ENCODE results near the gene ELFN1. TPM values are rescaled to one million over a fixed set of nuclear protein-coding genes. Genes with fewer than 3 reads are reported as not detected.

Gene ELFN1
- total RNA-seq, 4 donors from 2014 or later, result 0.51 to 6.7 (median 3.6) TPM

DNA sequence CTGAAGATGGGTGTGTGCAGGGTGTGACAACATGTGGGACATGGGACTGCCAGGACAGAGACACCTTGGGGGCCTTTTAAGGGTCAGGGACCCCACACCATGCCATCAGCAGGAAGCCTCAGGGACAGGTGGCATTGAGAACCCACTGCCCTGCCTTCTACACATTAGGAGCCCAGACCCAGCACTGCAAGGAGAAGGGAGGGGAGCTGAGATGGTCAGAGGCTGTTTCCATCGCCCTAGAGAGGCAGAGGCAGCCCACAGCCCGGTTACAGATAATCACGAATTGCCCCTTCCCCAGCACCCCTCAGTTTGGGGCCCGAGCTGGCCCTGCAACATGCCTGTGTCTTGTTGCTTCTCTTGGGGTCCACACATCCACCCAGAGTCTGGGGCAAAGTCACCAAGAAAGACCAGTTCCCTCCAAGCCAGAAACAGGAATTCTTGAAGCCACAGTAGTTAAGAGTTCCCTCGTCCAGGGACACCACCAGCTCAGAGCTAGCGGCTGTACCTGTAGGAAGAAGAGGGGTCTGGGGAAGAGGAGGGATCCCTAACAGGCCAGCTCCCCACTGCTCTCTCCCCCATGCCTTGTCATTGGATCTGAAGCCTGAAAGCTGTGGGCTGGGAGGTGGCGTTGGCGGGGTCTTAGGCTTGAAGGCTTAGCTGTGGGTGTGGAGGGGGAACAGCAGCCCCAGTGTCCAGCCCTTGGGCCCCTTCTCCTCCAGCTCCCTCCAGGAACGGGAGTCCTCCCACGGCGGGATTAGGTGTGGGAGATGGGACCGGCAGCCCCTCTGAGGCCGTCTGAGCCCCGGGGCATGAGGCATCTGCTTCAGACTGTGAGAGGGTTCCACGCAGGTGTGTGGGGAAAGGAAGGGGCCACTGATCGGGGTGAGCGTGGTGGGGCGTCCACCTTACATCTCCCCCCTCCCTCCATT is 44.8 kb upstream of the ELFN1 start:
- Histone ChIP-seq H3K27ac (no peak overlapping the region), H3K4me1 (no peaks in the 10 kb centered on the region), H3K4me3 (no peak overlapping the region), H3K27me3 (no peaks in the 10 kb centered on the region), H3K36me3 (no peaks in the 10 kb centered on the region), H3K9me3 (no peaks in the 10 kb centered on the region)
- no peak for TF ChIP-seq POLR2A (IDR thresholded peaks at IDR 0.05)
- TF ChIP-seq, protein P1, sequence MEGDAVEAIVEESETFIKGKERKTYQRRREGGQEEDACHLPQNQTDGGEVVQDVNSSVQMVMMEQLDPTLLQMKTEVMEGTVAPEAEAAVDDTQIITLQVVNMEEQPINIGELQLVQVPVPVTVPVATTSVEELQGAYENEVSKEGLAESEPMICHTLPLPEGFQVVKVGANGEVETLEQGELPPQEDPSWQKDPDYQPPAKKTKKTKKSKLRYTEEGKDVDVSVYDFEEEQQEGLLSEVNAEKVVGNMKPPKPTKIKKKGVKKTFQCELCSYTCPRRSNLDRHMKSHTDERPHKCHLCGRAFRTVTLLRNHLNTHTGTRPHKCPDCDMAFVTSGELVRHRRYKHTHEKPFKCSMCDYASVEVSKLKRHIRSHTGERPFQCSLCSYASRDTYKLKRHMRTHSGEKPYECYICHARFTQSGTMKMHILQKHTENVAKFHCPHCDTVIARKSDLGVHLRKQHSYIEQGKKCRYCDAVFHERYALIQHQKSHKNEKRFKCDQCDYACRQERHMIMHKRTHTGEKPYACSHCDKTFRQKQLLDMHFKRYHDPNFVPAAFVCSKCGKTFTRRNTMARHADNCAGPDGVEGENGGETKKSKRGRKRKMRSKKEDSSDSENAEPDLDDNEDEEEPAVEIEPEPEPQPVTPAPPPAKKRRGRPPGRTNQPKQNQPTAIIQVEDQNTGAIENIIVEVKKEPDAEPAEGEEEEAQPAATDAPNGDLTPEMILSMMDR (IDR thresholded peaks at IDR 0.05), result no peak
- DNase-seq, result no peak
- intact Hi-C loops (cut with DNase I; ENCODE audit: low total_unique reads), result no loop called here

DNA sequence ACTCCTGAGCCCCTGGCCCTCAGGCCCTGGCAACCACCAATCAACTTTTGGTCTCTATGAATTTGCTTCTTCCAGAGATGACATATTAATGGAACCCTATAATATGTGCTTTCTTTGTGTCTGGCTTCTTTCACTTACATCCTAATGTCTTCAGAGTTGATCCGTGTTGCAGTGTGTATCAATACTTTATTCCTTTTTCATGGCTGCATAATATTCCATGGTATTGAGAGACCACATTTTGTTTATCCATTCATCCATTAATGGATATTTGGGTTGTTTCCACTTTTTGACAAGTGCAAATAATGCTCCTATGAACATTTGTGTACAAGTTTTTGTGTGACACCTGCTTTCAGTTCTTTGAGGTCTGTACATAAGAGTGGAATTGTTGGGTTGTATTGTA is 43.3 kb upstream of the ELFN1 start:
- DNase-seq, result no peak
- intact Hi-C loops (cut with DNase I; ENCODE audit: low total_unique reads), result no loop called here

DNA sequence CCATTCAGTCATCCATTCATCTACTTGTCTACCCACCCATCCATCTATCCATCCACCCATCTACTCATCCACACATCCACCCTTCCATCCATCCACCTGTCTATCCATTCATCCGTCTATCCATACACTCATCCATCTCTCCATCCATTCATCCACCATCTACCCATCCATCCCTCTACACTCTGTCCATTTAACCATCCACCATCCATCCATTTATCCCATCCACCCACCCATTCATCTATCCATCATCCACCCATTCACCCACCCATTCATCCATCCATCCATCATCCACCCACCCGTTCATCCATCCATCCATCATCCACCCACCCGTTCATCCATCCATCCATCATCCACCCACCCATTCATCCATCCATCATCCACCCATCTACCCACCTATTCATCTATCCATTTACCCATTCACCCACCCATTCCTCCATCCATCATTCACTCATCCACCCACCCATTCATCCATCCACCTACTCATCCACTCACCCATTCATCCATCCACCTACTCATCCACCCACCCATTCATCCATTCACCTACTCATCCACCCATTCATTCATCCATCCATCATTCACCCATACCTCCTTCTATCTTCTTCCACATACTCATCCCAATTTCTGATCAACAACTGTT is 39.3 kb upstream of the ELFN1 start:
- H3K27ac ChIP-seq, result no peak overlapping the region
- H3K9me3 ChIP-seq, result no peaks in the 10 kb centered on the region
- intact Hi-C loops (cut with DNase I; ENCODE audit: low total_unique reads), result no loop called here
- DNase-seq, result no peak
- no peak overlapping the region for H3K4me3 ChIP-seq
- no peaks in the 10 kb centered on the region for H3K27me3 ChIP-seq
- no peaks in the 10 kb centered on the region for H3K4me1 ChIP-seq
- no peaks in the 10 kb centered on the region for H3K36me3 ChIP-seq
- TF ChIP-seq, protein P1 (IDR thresholded peaks at IDR 0.05), result no peak
- TF ChIP-seq POLR2A (IDR thresholded peaks at IDR 0.05), result no peak

More for the DNA sequence above, 43.3 kb upstream of the ELFN1 start:
- H3K36me3 ChIP-seq, result no peaks in the 10 kb centered on the region
- TF ChIP-seq POLR2A (IDR thresholded peaks at IDR 0.05), result no peak
- TF ChIP-seq, protein P1 (IDR thresholded peaks at IDR 0.05), result no peak
- H3K4me3 ChIP-seq, result no peak overlapping the region
- H3K9me3 ChIP-seq, result no peaks in the 10 kb centered on the region
- H3K27ac ChIP-seq, result no peak overlapping the region
- no peaks in the 10 kb centered on the region for H3K27me3 ChIP-seq
- no peaks in the 10 kb centered on the region for H3K4me1 ChIP-seq

DNA sequence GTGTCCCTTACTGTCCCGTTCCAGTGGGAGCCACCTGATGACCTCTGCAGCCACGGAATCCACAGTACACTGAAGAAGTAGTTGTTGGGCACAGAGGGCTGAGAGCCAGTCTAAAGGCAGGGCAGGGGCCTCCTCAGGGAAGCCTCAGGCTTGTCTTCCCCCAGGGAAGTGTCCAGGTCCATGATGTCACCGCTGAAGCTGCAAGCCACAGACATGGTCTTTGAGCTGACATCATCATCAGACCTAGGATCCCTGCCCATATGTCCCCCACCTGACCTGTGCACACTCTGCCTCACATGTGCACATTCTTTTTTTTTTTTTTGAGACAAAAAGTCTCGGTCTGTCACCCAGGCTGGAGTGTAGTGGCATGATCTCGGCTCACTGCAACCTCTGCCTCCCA is 38.4 kb upstream of the ELFN1 start:
- no peaks in the 10 kb centered on the region for H3K36me3 ChIP-seq
- H3K27me3 ChIP-seq, result no peaks in the 10 kb centered on the region
- no peaks in the 10 kb centered on the region for H3K9me3 ChIP-seq
- TF ChIP-seq, protein P1 (IDR thresholded peaks at IDR 0.05), result no peak
- no peak for TF ChIP-seq POLR2A (IDR thresholded peaks at IDR 0.05)
- no peak overlapping the region for H3K4me3 ChIP-seq
- no peak overlapping the region for H3K27ac ChIP-seq
- intact Hi-C loops (cut with DNase I; ENCODE audit: low total_unique reads), result no loop called here
- H3K4me1 ChIP-seq, result no peaks in the 10 kb centered on the region
- no peak for DNase-seq

DNA sequence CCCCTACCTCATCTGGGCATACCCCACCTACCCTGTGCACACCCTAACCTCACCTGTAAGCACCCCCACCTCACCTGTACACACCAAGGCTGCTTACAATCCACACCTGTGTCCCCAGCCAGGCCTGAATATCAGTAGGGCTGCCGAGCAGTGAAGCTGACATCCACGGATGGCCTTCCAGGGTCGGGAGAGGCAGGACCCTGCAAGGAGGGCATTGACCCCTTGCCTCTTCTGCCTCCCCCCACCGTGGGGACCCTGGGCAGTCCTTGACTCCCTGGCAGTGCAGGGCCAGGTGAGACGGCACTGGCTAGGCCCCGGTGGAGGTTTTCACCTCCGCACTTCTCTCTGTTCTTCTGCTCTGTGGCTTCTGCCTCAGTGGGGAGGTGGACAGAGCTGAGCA is 37.6 kb upstream of the ELFN1 start:
- Histone ChIP-seq H3K36me3 (no peaks in the 10 kb centered on the region), H3K27ac (no peak overlapping the region), H3K4me1 (no peaks in the 10 kb centered on the region), H3K9me3 (peaks cover 0 to 3% of the 10 kb centered on the region in 2 donors), H3K4me3 (no peak overlapping the region), H3K27me3 (no peaks in the 10 kb centered on the region)
- no peak for DNase-seq
- intact Hi-C loops (cut with DNase I; ENCODE audit: low total_unique reads), result no loop called here
- no peak for TF ChIP-seq POLR2A (IDR thresholded peaks at IDR 0.05)
- TF ChIP-seq, protein P1 (IDR thresholded peaks at IDR 0.05), result no peak

Measured in uterus (tissue), 4 donors.